Astrocyte (in vitro differentiated cells and primary cell): Measurements from ENCODE around the gene TANK.

Experiments
- CTCF ChIP-seq: IDR thresholded peaks from 2 replicates; pipeline ENCODE4 v1.5.1; 2011; ENCODE audit warnings: low read depth, mild to moderate bottlenecking, inconsistent platforms, low read length, moderate library complexity; ENCODE audit not compliant: insufficient read depth
- EZH2 ChIP-seq: IDR thresholded peaks from 2 replicates; pipeline ENCODE4 v1.6.1; 2012; ENCODE audit warnings: mild to moderate bottlenecking, low read length, inconsistent platforms; ENCODE audit not compliant: insufficient read depth

GRCh38 chr2:161223139-161223732 lies 63.0 kb downstream of the TANK start:
- TF ChIP-seq CTCF (peak; percentile 59), EZH2 (no peak)
